GM06990 (cell line): ENCODE results near the gene WDR46.

Experiments used
- DNase-seq: peaks from one replicate; pipeline ENCODE4 v3.0.0-alpha.2; 2011; ENCODE audit not compliant: insufficient read length; ENCODE audit errors: extremely low read depth
- H3K27me3 ChIP-seq: replicated peaks from 2 replicates; pipeline ENCODE4 v1.6.0; 2011; ENCODE audit warnings: low read length; ENCODE audit not compliant: control insufficient read depth, insufficient read depth
- H3K36me3 ChIP-seq: 2 replicates; pipeline ENCODE4 v1.5.1; 2011; ENCODE audit warnings: low read length; ENCODE audit not compliant: control insufficient read depth, insufficient read depth
- H3K4me3 ChIP-seq: replicated peaks from 2 replicates; pipeline ENCODE4 v1.5.1; 2011; ENCODE audit warnings: low read depth, mild to moderate bottlenecking, control low read depth, low read length
- TF ChIP-seq, protein P1 (sequence below): IDR thresholded peaks from 2 replicates; pipeline ENCODE4 v1.5.1; 2011; ENCODE audit warnings: low read length, control low read depth, mild to moderate bottlenecking, inconsistent platforms; ENCODE audit not compliant: insufficient read depth, poor library complexity, severe bottlenecking

WDR46 gene

DNA sequence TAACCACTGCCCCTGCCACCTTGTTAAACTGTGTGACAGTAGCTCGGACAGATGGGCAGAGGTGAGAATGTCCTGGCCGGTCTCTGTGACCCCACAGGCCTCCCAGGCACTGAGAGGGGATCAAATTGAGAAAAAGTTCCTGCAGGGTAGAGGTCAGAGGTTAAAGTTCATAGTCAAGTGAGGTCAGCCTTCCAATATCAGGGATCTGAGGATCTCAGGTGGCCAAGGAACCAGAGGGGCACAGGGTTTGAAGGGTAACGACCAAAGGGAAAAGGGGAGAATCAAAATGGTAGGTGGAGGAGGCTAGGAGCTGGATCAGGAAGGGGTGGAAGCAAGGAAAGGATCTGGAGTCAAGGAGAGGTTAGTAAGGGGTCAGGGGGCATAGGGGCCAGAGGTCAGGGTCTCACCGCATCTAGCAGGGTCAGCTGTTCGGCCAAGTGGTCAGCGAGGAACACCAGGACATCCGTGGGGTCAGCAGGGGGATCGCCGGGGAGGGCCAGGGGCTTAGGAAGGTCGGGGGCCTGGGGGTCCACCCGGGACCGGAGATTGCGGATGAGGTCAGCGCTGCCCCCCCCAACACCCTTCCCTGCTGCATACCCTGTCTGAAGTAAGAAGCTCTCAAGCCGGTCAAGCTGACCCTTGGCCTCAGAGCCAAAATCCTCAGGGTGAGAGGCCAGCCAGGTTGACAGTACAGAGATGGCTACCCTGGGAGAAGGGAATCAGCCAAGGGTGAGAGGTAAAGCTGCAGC, 6.8 kb upstream of the WDR46 start:
- peaks cover 10% of the 10 kb centered on the region for H3K36me3 ChIP-seq
- no peak overlapping the region for H3K4me3 ChIP-seq
- DNase-seq = no peak
- no peaks in the 10 kb centered on the region for H3K27me3 ChIP-seq
- TF ChIP-seq, protein P1, sequence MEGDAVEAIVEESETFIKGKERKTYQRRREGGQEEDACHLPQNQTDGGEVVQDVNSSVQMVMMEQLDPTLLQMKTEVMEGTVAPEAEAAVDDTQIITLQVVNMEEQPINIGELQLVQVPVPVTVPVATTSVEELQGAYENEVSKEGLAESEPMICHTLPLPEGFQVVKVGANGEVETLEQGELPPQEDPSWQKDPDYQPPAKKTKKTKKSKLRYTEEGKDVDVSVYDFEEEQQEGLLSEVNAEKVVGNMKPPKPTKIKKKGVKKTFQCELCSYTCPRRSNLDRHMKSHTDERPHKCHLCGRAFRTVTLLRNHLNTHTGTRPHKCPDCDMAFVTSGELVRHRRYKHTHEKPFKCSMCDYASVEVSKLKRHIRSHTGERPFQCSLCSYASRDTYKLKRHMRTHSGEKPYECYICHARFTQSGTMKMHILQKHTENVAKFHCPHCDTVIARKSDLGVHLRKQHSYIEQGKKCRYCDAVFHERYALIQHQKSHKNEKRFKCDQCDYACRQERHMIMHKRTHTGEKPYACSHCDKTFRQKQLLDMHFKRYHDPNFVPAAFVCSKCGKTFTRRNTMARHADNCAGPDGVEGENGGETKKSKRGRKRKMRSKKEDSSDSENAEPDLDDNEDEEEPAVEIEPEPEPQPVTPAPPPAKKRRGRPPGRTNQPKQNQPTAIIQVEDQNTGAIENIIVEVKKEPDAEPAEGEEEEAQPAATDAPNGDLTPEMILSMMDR = no peak

DNA sequence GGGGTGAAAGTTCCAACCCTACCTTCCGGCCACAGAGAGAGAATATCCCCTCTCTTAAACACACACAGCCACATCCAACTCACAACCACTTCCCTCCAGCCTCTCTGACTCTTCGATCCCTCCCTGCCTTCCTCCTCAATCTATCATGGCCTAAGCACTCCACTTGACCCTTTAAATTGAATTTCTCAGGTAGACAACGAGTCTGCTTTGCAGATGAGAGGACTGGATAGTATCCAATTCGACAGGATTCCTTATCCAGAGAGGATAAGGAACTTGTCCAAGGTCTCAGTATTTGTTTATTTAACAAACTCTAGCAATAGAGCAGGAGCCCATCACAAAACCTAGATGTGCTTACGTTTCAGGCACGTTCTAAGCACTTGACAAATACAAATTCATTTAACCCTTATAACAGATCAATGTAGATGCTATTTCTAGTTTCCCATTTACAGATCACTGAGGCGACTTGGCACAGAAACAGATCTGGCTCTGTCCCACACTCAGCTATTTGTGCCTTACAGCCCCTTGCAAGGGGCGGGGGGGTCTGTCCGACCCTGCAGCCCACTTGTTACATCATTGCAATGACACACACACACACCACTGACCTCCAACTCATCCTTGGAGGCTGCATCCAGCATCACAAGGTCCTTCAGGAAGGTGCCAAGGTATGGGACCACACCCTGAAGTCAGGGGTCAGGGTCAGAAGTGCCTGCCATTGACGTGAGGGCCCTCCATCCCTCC, 5.2 kb upstream of the WDR46 start:
- TF ChIP-seq, protein P1 = no peak
- no peaks in the 10 kb centered on the region for H3K27me3 ChIP-seq
- H3K36me3 ChIP-seq = peaks cover 10% of the 10 kb centered on the region
- DNase-seq = no peak
- no peak overlapping the region for H3K4me3 ChIP-seq

DNA sequence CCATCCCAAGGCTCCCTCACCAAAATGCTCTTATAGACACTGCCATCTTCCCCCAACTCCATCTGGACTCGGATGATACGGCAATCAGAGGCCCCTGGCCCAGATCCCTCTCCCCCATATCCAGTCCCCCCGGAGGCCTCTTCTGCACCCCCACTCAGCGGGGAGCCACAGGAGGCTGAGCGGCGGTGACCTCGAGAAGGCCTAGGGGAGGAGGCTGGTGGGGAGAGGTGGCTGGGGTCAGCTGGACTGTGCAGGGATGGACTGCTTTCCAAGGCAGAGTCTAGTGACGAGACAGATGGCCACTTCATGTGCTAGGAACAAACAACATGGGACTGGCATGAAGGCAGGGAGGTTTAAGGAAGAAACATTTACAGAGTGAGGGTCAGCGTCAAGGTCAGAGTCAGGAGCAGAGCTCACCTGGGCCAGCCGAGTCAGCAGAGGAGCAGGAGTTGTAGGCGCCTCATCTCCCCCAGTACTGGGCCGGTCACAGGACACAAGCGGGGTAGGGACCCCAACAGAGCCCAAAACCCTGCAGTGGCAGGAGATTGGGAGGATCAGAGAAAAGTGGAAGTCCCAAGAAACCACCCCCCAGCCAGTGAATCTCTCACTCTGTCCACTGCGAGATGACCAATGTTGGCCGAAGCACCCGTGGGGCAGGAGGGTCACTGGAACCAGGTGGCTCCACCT, 4.1 kb upstream of the WDR46 start:
- TF ChIP-seq, protein P1 = no peak
- Histone ChIP-seq H3K27me3 (no peaks in the 10 kb centered on the region), H3K36me3 (peaks cover 10% of the 10 kb centered on the region), H3K4me3 (no peak overlapping the region)
- no peak for DNase-seq

DNA sequence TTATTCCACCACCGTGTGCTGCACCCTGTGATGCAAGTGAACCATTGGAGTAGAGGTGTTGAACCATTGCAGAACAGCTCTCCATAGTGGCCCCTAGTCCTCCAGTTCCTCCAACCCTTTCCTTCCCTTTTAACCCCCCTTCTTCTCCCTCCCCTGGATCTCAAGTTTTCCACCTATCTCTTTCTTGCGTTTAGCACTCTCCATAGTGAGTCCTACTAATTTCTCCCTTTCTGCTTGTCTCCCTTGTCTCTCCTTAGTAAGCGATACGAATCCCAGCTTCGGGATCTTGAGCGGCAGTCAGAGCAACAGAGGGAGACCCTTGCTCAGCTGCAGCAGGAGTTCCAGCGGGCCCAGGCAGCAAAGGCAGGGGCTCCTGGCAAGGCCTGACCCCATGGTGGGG, 1.4 kb upstream of the WDR46 start:
- TF ChIP-seq, protein P1 = no peak
- DNase-seq = no peak
- peaks cover 18% of the 10 kb centered on the region for H3K36me3 ChIP-seq
- no peaks in the 10 kb centered on the region for H3K27me3 ChIP-seq
- H3K4me3 ChIP-seq = peak overlapping the region; percentile 93

DNA sequence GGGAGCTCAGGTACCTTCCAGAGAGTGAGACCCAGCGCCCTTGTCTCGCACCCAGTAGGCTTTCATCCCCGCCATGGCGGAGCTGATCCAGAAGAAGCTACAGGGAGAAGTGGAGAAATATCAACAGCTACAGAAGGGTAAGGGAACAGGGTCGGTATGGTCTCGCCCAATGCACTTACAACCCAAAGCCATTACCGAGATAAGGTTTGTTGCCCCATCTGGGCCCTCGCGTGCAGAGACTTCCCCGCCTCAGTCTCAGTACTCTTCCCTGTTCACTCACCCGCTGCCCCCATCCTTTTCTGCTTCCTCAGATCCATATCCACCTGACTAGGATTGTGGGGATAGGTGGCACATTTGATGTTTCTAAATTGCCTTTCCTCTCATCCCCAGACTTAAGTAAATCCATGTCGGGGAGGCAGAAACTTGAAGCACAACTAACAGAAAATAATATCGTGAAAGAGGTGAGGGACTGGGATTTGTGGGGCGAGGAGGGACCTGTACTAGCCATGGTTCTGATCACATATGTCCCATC, 811 bp upstream of the WDR46 start:
- Histone ChIP-seq H3K36me3 (peaks cover 21% of the 10 kb centered on the region), H3K27me3 (no peaks in the 10 kb centered on the region), H3K4me3 (peak overlapping the region; percentile 93)
- TF ChIP-seq, protein P1 = no peak
- no peak for DNase-seq
